ENCODE results near the gene SNX9.
A peak's percentile ranks its signal among the peaks of the same experiment; 100 is the strongest.
"Not testable (repeated sequence)": the region's sequence is repeated elsewhere in the genome, so short reads cannot be mapped to it uniquely, and the experiment has no call there.

SNX9 gene

GRCh38 chr6:157935786-157936185 is 112.7 kb downstream of the SNX9 start:
- DNase-seq = no peak

- DNase-seq = no peak
These were observed 114.3 kb downstream of the SNX9 start for GRCh38 chr6:157937318-157937717.

DNA sequence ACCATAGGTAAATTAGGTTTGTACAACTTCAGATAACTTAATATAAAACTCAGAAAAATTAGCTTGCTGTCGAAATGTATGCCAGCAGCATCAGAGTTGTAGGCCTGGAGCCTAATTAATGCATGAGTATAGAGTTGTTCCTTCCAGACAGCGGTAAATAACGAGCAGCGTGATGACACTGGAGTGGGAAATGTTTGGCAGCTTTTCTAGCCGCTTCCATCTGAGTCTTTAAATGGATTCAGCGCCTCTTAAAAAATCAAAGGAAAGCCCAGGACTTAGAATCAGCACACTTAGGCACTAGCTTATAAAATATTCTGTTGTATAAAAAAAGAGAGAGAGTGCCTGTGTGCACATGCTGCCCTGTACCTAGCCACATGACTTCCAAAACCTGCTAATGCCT is 114.9 kb downstream of the SNX9 start:
- DNase-seq = no peak

DNA sequence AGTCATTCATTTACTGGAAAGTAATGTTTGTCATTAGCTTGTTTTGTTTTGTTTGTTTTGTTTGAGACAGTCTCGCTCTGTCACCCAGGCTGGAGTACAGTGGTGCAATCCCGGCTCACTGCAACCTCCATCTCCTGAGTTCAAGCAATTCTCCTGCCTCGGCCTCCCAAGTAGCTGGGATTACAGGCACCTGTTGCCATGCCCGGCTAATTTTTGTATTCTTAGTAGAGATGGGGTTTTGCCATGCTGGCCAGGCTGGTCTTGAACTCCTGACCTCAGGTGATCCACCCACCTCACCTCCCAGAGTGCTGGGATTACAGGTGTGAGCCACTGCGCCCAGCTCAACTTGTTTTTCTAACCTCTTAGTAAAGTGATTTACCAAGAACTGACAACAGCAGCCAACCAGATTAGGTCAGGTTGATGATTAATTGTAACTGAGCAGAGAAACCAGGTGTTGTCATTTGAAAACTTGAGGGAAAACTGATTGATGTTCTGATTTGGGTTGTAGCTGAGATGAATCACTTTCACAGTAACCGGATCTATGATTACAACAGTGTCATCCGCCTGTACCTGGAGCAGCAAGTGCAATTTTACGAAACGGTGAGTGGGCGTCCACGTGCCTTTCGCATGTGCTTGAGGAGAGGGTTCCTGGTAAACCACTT is 117.5 kb downstream of the SNX9 start:
- not testable (repeated sequence) for DNase-seq

DNA sequence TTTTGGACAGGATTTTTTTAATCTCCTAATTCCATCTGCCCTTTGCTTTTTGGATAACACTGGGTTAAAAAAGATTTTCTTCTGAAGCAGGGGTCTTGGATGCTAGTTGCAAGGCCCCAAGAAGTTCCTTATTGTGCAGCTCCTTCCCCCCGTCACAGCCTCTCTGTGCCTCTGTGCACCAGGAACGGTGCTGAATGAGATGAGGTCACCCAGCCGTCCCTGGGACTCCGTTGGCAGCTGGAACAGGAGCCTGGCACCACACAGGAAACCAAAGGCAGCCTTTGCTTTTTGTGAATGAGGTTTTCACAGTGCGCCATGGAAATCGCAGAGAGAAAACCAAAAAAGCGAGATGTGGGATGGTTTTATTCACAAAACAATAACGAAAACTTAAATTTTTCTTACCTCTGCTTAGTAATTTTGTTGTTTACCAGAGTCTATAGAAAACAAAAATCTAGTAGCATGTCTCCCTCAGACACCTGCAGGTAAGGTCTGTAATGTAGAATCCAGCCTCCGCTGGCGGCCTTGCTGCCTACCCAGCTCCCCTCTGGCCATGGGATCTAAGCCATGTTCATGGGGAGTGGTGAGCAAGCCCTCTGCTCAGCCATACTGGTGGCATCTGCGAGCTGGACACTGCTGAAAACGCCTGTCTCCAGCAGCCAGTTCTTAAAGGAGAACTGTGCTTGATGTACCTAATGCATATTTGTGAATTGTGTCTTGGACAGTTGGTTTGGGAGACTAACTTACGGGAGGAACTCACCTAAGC is 118.2 kb downstream of the SNX9 start:
- DNase-seq = no peak

- DNase-seq = no peak
These were observed 119.3 kb downstream of the SNX9 start for GRCh38 chr6:157942351-157942750.

DNA sequence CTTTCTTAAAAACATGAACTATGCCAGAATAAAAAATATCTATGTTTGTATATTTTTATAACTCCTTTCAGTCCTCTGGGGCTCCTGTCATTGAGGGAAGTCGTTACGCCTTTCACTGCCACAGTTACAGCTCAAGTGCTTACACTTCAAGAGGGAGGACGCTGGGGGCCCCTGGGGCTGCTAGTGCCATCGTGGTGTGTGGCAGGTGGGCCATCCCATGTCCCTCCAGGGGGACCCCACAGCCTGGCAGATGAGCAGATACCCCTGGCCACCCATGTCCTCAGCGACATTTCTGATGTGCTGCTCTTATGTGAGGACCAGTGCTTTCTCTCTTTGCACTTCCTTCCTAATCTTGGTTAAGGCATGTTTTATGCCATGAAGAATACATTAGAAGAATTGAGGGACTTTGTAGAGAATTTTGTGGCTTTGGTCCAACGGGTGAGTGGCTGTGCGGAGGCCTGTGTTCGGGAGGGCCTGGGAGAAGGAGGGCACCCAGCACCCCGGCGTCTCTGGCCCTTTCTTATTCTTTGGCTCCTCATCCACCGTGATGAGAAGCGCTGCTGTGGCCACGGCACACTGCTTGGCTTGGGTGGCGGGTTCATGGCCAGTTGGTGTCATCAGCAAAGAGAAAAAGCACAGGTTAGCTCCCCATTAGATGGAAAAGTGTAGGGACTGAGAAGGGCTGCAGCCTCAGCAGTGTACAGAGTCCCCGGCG is 120.4 kb downstream of the SNX9 start:
- DNase-seq = no peak

DNA sequence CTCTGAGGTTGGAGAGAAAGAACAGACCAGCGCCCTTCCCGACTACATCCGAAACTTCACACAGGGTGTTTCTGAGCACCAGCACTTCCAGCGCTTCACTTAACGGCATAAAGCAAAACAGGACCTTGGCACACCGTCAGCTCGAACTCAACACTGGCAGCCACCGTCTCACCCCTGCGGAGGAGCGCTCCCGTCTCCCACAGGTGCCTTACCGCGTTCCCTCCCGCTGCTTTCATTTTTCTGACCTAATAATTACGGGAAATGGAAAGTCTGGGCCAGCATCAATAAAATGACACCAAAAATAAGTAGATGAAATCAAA is 120.9 kb downstream of the SNX9 start:
- DNase-seq = no peak

DNA sequence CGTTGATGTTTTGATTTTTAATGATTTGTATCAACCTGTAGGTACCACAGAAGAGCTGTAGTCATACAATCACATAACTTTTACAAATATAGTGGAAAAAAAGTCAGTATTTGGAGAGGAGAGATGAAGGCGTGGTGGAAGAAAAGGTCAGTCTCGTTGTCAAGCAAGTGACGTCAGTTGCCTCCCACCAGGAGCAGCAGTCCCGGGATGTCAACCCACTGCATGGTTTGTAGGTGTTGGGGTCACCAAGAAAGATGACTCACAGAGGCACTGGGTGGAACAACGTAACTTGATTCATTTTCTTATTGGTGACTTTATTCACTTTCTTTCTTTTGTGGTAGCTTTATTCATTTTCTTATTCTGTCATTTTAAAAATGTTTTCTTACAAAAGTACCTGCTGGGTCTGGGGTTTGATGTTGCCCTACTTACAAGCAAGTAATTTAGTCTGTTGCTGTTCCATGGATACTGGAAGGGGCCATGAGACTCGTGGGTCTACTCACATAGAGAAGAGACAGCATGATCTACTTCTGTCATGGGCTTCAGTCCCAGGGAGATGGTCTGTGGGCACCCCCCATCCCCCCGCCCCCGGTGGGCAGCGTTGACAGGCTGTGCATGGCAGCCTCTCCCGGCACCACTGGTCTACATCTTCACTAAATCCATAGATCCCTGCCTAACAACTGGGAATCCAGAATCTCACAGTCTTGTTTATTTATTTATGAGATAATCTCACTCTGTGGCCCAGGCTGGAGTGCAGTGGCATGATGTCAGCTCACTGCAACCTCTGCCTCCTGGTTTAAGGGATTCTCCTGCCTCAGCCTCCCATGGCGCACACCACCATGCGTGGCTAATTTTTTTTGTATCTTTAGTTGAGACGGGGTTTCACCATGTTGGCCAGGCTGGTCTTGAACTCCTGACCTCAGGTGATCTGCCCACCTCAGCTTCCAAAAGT is 122.2 kb downstream of the SNX9 start:
- no peak for DNase-seq

GRCh38 chr6:157946053-157946617 is 123.1 kb downstream of the SNX9 start:
- no peak for DNase-seq

- DNase-seq = peak; percentile 11
These were observed 124.0 kb downstream of the SNX9 start for GRCh38 chr6:157946865-157947532.

DNA sequence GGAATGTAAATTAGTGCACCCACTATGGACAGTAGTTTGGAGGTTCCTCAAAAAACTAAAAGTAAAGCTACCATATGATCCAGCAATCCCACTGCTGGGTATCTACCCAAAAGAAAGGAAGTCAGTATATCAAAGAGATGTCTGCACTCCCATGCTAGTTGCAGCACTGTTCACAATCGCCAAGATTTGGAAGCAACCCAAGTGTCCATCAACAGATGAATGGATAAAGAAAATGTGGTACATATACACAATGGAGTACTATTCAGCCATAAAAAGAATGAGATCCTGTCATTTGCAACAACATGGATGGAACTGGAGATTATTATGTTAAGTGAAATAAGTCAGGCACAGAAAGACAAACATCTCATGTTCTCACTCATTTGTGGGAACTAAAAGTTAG is 127.9 kb downstream of the SNX9 start:
- DNase-seq = not testable (repeated sequence)

GRCh38 chr6:157951828-157952227 is 128.8 kb downstream of the SNX9 start:
- no peak for DNase-seq

DNA sequence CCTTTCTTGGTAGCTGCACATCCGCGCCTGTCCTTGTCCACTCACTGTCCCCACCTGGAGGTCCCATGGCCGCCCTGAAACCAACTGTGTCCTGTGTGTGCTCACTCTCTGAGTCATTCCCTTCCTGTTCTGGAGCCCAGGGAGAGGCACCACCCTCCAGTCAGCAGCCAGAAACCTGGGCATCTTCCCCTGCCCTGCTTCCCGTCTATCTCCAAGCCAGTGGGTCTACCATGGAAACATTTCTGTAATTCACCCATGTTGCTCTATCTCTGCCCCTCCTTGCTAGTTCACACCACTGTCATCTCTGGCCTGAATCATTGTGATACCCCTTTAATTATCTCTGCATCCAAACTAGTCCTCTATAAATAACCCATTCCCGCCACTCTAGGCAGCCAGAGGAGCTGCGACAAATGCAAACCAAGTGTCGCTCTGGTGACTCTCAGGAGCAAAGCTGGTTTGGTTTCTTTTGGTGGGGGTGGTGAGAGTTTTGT is 129.9 kb downstream of the SNX9 start:
- DNase-seq = no peak

GRCh38 chr6:157953580-157954091 is 130.6 kb downstream of the SNX9 start:
- DNase-seq = peak; percentile 64

- no peak for DNase-seq
These were observed 131.4 kb downstream of the SNX9 start for GRCh38 chr6:157954150-157955117.

DNA sequence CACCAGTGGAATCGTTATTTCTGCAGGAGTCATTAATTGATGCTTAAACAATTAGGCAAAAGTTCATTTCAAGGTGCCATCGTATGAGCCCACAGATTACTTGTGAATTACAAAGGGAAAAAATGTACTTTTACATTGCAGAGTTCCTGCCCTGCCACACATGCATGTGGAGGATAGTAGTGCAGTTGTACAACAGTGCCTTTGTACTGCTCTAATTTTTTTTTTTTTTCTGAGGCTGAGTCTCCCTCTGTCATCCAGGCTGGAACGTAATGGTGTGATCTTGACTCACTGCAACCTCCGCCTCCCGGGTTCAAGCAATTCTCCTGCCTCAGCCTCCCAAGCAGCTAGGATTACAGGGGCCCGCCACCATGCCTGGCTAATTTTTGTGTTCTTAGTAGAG is 132.6 kb downstream of the SNX9 start:
- no peak for DNase-seq

DNA sequence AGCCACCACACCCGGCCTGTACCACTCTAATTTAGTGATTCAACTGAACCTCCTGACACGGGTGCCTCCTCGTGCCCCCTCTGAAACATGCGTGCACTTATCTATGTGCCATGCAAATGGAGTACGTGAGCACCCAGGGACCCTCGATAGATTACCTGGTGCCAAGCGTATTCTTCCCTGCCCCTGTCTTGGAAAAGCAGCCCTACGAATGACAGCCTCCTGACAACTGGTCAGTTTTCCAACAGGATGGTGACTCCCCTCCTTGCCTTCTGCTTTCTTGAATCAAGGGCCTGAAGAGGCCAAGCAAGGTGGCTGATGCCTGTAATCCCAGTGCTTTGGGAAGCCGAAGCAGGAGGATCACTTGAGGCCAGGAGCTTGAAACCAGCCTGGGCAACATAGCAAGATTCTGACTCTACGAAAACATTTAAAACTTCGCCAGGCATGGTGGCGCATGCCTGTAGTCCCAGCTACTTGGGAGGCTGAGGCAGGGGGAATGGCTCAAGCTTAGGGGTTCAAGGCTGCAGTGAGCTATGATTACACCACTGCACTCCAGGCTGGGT is 133.2 kb downstream of the SNX9 start:
- no peak for DNase-seq

GRCh38 chr6:157959451-157960227 is 136.6 kb downstream of the SNX9 start:
- no peak for DNase-seq
